Caco-2 (cell line): ENCODE data around the gene SARS1. TPM values are rescaled to one million over a fixed set of nuclear protein-coding genes. Genes with fewer than 3 reads are reported as not detected.

ENCODE experiments used
- BruUV-seq: library from RNA; stranded (reverse); fragments of 400-500 nt; replicated peaks from 2 replicates; lab custom pipeline; 2021; lab: Mats Ljungman, UMichigan
- CTCF ChIA-PET: fragments of 300-600 bp; sonication (Branson Sonifier 250); formaldehyde crosslinking; loops from one replicate; lab custom pipeline; 2022; ENCODE audit warnings: antibody characterized with exemption; lab: Charles Lee
- POLR2A ChIA-PET: fragments of 300-600 bp; sonication (Branson Sonifier 250); formaldehyde crosslinking; loops from one replicate; lab custom pipeline; 2022; ENCODE audit warnings: antibody characterized with exemption; lab: Charles Lee
- DNase-seq, 2 experiments: peaks; one replicate each; pipeline versions ENCODE4 v3.0.0 to v3.0.0-alpha.2; 2020 to 2022
- H3K27me3 ChIP-seq: replicated peaks from 2 replicates; pipeline ENCODE4 v1.6.0; 2011; ENCODE audit warnings: low read length; ENCODE audit not compliant: control insufficient read depth, insufficient read depth
- H3K36me3 ChIP-seq: 2 replicates; pipeline ENCODE4 v1.5.1; 2011; ENCODE audit warnings: low read length; ENCODE audit not compliant: control insufficient read depth, insufficient read depth
- H3K4me1 ChIP-seq: fragments of 250-450 bp; sonication (Bioruptor Pico); 2 replicates; pipeline ENCODE4 v1.5.1; 2020; ENCODE audit warnings: mild to moderate bottlenecking
- H3K4me3 ChIP-seq: 2 replicates; pipeline ENCODE4 v1.5.1; 2011; ENCODE audit warnings: low read depth, mild to moderate bottlenecking, control low read depth, low read length
- H3K9me3 ChIP-seq: fragments of 250-450 bp; sonication (Bioruptor Pico); 2 replicates; pipeline ENCODE4 v1.5.1; 2020; ENCODE audit warnings: mild to moderate bottlenecking, moderate library complexity
- H3K27ac Mint-ChIP-seq: one replicate; pipeline ENCODE4 v1.8.0; 2022; ENCODE audit warnings: mixed read lengths; ENCODE audit not compliant: unreplicated experiment
- H3K27me3 Mint-ChIP-seq: one replicate; pipeline ENCODE4 v1.8.0; 2022; ENCODE audit warnings: mixed read lengths; ENCODE audit not compliant: insufficient read depth, unreplicated experiment
- H3K36me3 Mint-ChIP-seq: one replicate; pipeline ENCODE4 v1.8.0; 2022; ENCODE audit warnings: mild to moderate bottlenecking, mixed read lengths; ENCODE audit not compliant: insufficient read depth, unreplicated experiment
- H3K4me1 Mint-ChIP-seq: one replicate; pipeline ENCODE4 v1.8.0; 2022; ENCODE audit warnings: low read depth, mixed read lengths; ENCODE audit not compliant: unreplicated experiment
- H3K4me3 Mint-ChIP-seq: one replicate; pipeline ENCODE4 v1.8.0; 2022; ENCODE audit warnings: mild to moderate bottlenecking, moderate library complexity, mixed read lengths; ENCODE audit not compliant: unreplicated experiment
- H3K9me3 Mint-ChIP-seq: one replicate; pipeline ENCODE4 v1.8.0; 2022; ENCODE audit warnings: mixed read lengths; ENCODE audit not compliant: unreplicated experiment
- CTCF ChIP-seq, 2 experiments: fragments of 200-600 bp in 1 of 2; IDR thresholded peaks; 1 replicate in 1 of 2; 2 replicates in 1 of 2; pipeline versions ENCODE4 v1.5.1 to v1.8.0; 2011 to 2022; ENCODE audit warnings: antibody characterized with exemption in 1 of 2, control low read depth in 1 of 2, inconsistent platforms in 1 of 2, low read depth in 1 of 2, low read length in 1 of 2, mild to moderate bottlenecking in 1 of 2, moderate library complexity in 1 of 2; ENCODE audit not compliant: insufficient read depth in 1 of 2, severe bottlenecking in 1 of 2, unreplicated experiment in 1 of 2
- intact Hi-C: fragments of 100-400 bp; cut with micrococcal nuclease; formaldehyde crosslinking; loops from one replicate; pipeline ENCODE4 v1.10.0; 2022; ENCODE audit not compliant: unreplicated experiment
- total RNA-seq: library from RNA; stranded (reverse); gene quantifications from 2 replicates; pipeline ENCODE4 v1.2.3, GENCODE V29; 2022

Gene SARS1
- total RNA-seq, 1 experiment from 2014 or later: 225 TPM

GRCh38 chr1:109184687-109185086 is 29.0 kb upstream of the SARS1 start:
- intact Hi-C loops: no loop called here
- no peaks in the 10 kb centered on the region for H3K36me3 Mint-ChIP-seq
- TF ChIP-seq CTCF (IDR thresholded peaks at IDR 0.05; ENCODE audit: insufficient read depth in 1 of 2, low read depth in 1 of 2, low read length in 1 of 2, severe bottlenecking in 1 of 2, unreplicated experiment in 1 of 2): no peak
- H3K4me1 Mint-ChIP-seq: peaks cover 25% of the 10 kb centered on the region
- ChIA-PET CTCF (no interaction called here), POLR2A (no interaction called here)
- DNase-seq: no peak
- H3K9me3 Mint-ChIP-seq: no peaks in the 10 kb centered on the region
- H3K4me1 ChIP-seq: peaks cover 30% of the 10 kb centered on the region
- no peaks in the 10 kb centered on the region for H3K9me3 ChIP-seq
- H3K36me3 ChIP-seq: no peaks in the 10 kb centered on the region
- H3K4me3 Mint-ChIP-seq: no peak overlapping the region
- H3K27me3 ChIP-seq: no peaks in the 10 kb centered on the region
- H3K27me3 Mint-ChIP-seq: no peaks in the 10 kb centered on the region
- BruUV-seq: no TSS peak
- no peak overlapping the region for H3K4me3 ChIP-seq
- no peak overlapping the region for H3K27ac Mint-ChIP-seq

- Mint-ChIP-seq H3K27me3 (no peaks in the 10 kb centered on the region), H3K4me3 (no peak overlapping the region), H3K36me3 (no peaks in the 10 kb centered on the region), H3K4me1 (peaks cover 25% of the 10 kb centered on the region), H3K27ac (no peak overlapping the region), H3K9me3 (no peaks in the 10 kb centered on the region)
- Histone ChIP-seq H3K36me3 (no peaks in the 10 kb centered on the region), H3K4me1 (peaks cover 23% of the 10 kb centered on the region), H3K27me3 (no peaks in the 10 kb centered on the region), H3K4me3 (no peak overlapping the region), H3K9me3 (no peaks in the 10 kb centered on the region)
- DNase-seq: no peak
- intact Hi-C loops: no loop called here
- no TSS peak for BruUV-seq
- TF ChIP-seq CTCF (IDR thresholded peaks at IDR 0.05; ENCODE audit: insufficient read depth in 1 of 2, low read depth in 1 of 2, low read length in 1 of 2, severe bottlenecking in 1 of 2, unreplicated experiment in 1 of 2): no peak
- POLR2A ChIA-PET: no interaction called here
- CTCF ChIA-PET: interaction anchor here (0.7 kb wide), 2 partner anchors 75 to 984 kb away, joined by 3 to 9 read pairs; no protein-coding TSS in a partner anchor
Measured at GRCh38 chr1:109185357-109185756, 28.4 kb upstream of the SARS1 start.

- no peak overlapping the region for H3K4me3 Mint-ChIP-seq
- H3K4me1 ChIP-seq: peaks cover 15% of the 10 kb centered on the region
- POLR2A ChIA-PET: no interaction called here
- CTCF ChIA-PET: interaction anchor here (0.7 kb wide), 1 partner anchor 984 kb away, joined by 3 read pairs; no protein-coding TSS in a partner anchor
- no peaks in the 10 kb centered on the region for H3K36me3 Mint-ChIP-seq
- no peaks in the 10 kb centered on the region for H3K27me3 ChIP-seq
- no peak for TF ChIP-seq CTCF (IDR thresholded peaks at IDR 0.05; ENCODE audit: insufficient read depth in 1 of 2, low read depth in 1 of 2, low read length in 1 of 2, severe bottlenecking in 1 of 2, unreplicated experiment in 1 of 2)
- H3K9me3 ChIP-seq: no peaks in the 10 kb centered on the region
- BruUV-seq: no TSS peak
- no peaks in the 10 kb centered on the region for H3K27me3 Mint-ChIP-seq
- no peak overlapping the region for H3K4me3 ChIP-seq
- H3K27ac Mint-ChIP-seq: no peak overlapping the region
- DNase-seq: no peak
- H3K4me1 Mint-ChIP-seq: peaks cover 25% of the 10 kb centered on the region
- intact Hi-C loops: no loop called here
- H3K9me3 Mint-ChIP-seq: no peaks in the 10 kb centered on the region
- no peaks in the 10 kb centered on the region for H3K36me3 ChIP-seq
Measured at GRCh38 chr1:109185990-109186732, 27.6 kb upstream of the SARS1 start.
